Measurements from ENCODE around the gene EXOSC10.

- no peak for TF ChIP-seq EZH2 (IDR thresholded peaks at IDR 0.05; ENCODE audit: low read length)
- TF ChIP-seq, protein P1, sequence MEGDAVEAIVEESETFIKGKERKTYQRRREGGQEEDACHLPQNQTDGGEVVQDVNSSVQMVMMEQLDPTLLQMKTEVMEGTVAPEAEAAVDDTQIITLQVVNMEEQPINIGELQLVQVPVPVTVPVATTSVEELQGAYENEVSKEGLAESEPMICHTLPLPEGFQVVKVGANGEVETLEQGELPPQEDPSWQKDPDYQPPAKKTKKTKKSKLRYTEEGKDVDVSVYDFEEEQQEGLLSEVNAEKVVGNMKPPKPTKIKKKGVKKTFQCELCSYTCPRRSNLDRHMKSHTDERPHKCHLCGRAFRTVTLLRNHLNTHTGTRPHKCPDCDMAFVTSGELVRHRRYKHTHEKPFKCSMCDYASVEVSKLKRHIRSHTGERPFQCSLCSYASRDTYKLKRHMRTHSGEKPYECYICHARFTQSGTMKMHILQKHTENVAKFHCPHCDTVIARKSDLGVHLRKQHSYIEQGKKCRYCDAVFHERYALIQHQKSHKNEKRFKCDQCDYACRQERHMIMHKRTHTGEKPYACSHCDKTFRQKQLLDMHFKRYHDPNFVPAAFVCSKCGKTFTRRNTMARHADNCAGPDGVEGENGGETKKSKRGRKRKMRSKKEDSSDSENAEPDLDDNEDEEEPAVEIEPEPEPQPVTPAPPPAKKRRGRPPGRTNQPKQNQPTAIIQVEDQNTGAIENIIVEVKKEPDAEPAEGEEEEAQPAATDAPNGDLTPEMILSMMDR (optimal IDR thresholded peaks at IDR 0.05 in 1 of 3, IDR thresholded peaks at IDR 0.05 in 1 of 3, conservative IDR thresholded peaks at IDR 0.05 in 1 of 3; ENCODE audit: extremely low read depth in 1 of 3, insufficient read depth in 2 of 3, low read length in 3 of 3), result no peak
Measured at GRCh38 chr1:11025618-11026017, 74.1 kb downstream of the EXOSC10 start.

All from keratinocyte (primary cell).